Mucosa of descending colon (tissue), 3 donors: Measurements from ENCODE around the gene ARHGEF39. TPM values are rescaled to one million over a fixed set of nuclear protein-coding genes. Genes with fewer than 3 reads are reported as not detected.
A peak's percentile ranks its signal among the peaks of the same experiment; 100 is the strongest.

Source experiments
- ATAC-seq: fragments of 200-7000 bp; cut with Tn5 transposase; one replicate; pipeline ENCODE4 v1.9.1; 2020; ENCODE audit warnings: mild to moderate bottlenecking, moderate library complexity
- DNase-seq, 3 donors: peaks; one replicate each; pipeline ENCODE4 v3.0.0-alpha.2; 2020
- H3K36me3 ChIP-seq: fragments of 200-600 bp; one replicate; pipeline ENCODE4 v1.8.0; 2021; ENCODE audit warnings: low read depth, mild to moderate bottlenecking
- H3K4me1 ChIP-seq: fragments of 200-600 bp; one replicate; pipeline ENCODE4 v1.8.0; 2021; ENCODE audit warnings: low read depth, mild to moderate bottlenecking
- H3K4me3 ChIP-seq: fragments of 200-600 bp; one replicate; pipeline ENCODE4 v1.8.0; 2021; ENCODE audit warnings: mild to moderate bottlenecking
- H3K9me3 ChIP-seq: fragments of 200-600 bp; one replicate; pipeline ENCODE4 v1.8.0; 2021; ENCODE audit warnings: mild to moderate bottlenecking
- CTCF ChIP-seq: fragments of 200-600 bp; IDR thresholded peaks from one replicate; pipeline ENCODE4 v1.8.0; 2022; ENCODE audit warnings: antibody characterized with exemption, mild to moderate bottlenecking
- intact Hi-C, 2 donors: fragments of 100-400 bp; cut with DNase I in 1 of 2; cut with micrococcal nuclease in 1 of 2; formaldehyde crosslinking; loops; one replicate each; pipeline versions ENCODE4 v1.11.0 to v1.11.1; 2022; cut with DNase I, micrococcal nuclease
- total RNA-seq, 3 donors: library from RNA; stranded (reverse); fragmentation: NEBNext Ultra II Directional in 2 of 3; extraction: Animal tissue kit (Norgen Biotek cat#: 25700) in 2 of 3; gene quantifications; one replicate each; pipeline versions ENCODE4 v1.2.1 to v1.2.4, GENCODE V29; 2021 to 2023
- donor health status: DM: no; HTN: no; CAD: no; lungs with moderate emphysema.
- donor health status: DM: no; HTN: no; CAD: no.
- donor health status: DM: no; HTN: yes; CAD: no.

ARHGEF39 gene
- total RNA-seq, 3 donors from 2014 or later, result 2.6 to 10.3 (median 6.4) TPM

GRCh38 chr9:35666045-35666444, 1.1 kb upstream of the ARHGEF39 start:
- no peaks in the 10 kb centered on the region for H3K9me3 ChIP-seq
- H3K36me3 ChIP-seq, result no peaks in the 10 kb centered on the region
- H3K4me1 ChIP-seq, result peaks cover 34% of the 10 kb centered on the region
- intact Hi-C loops, result no loop called here
- no peak for ATAC-seq
- no peak overlapping the region for H3K4me3 ChIP-seq
- TF ChIP-seq CTCF, result no peak
- no peak for DNase-seq

GRCh38 chr9:35665471-35665818, 450 bp upstream of the ARHGEF39 start:
- intact Hi-C loops, result no loop called here
- Histone ChIP-seq H3K4me1 (peaks cover 40% of the 10 kb centered on the region), H3K9me3 (no peaks in the 10 kb centered on the region), H3K4me3 (peak overlapping the region; percentile 6), H3K36me3 (no peaks in the 10 kb centered on the region)
- DNase-seq (no peak), ATAC-seq (no peak)
- no peak for TF ChIP-seq CTCF

GRCh38 chr9:35662437-35662836, 2.6 kb downstream of the ARHGEF39 start:
- H3K4me3 ChIP-seq, result no peak overlapping the region
- H3K4me1 ChIP-seq, result peaks cover 58% of the 10 kb centered on the region
- no peaks in the 10 kb centered on the region for H3K9me3 ChIP-seq
- H3K36me3 ChIP-seq, result peaks cover 5% of the 10 kb centered on the region
- DNase-seq (peak in 1 of 3 donors; percentile 35), ATAC-seq (no peak)
- no peak for TF ChIP-seq CTCF
- intact Hi-C loops, result no loop called here

GRCh38 chr9:35661756-35662350, 3.1 kb downstream of the ARHGEF39 start:
- intact Hi-C loops, result no loop called here
- Histone ChIP-seq H3K9me3 (no peaks in the 10 kb centered on the region), H3K36me3 (peaks cover 5% of the 10 kb centered on the region), H3K4me1 (peaks cover 63% of the 10 kb centered on the region), H3K4me3 (no peak overlapping the region)
- ATAC-seq (no peak), DNase-seq (peak in 1 of 3 donors; percentile 21)
- no peak for TF ChIP-seq CTCF

GRCh38 chr9:35660966-35661415, 4.0 kb downstream of the ARHGEF39 start:
- peak; percentile 14 for TF ChIP-seq CTCF
- Histone ChIP-seq H3K4me1 (peaks cover 66% of the 10 kb centered on the region), H3K36me3 (peaks cover 5% of the 10 kb centered on the region), H3K4me3 (no peak overlapping the region), H3K9me3 (no peaks in the 10 kb centered on the region)
- peak in 2 of 3 donors; percentile 74 to 77 for DNase-seq
- ATAC-seq, result peak; percentile 31
- intact Hi-C loops, result no loop called here
